HG03103 (cell line): ENCODE measurements around the gene SLC10A2.
A peak's percentile ranks its signal among the peaks of the same experiment; 100 is the strongest.

ENCODE experiments used
- ATAC-seq: cut with Tn5 transposase; IDR thresholded peaks from one replicate; pipeline ENCODE4 v1.9.1; 2021; ENCODE audit warnings: low read depth; ENCODE audit not compliant: unreplicated experiment

SLC10A2 gene

DNA sequence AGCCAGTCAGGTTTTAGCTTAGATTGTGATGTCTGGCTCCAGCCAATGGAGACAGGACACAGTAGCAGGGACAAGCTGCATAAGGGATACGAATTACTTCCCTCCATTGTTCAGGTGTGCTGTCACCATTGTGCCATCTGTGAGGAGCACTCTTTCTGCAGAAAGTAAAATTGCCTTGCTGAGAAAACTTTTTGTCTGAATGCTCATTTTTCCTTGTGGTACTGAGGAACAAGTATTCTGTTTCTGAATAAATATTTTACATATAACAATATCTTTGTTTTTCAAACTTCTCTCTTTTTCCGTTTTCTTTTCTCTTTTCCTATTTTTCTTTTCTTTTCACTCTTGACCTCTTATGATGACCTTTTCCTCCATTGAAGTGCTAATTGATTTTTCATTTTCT is 10.2 kb downstream of the SLC10A2 start:
- no peak for ATAC-seq

- ATAC-seq = no peak
These were observed 11.1 kb downstream of the SLC10A2 start for GRCh38 chr13:103055166-103055565.

DNA sequence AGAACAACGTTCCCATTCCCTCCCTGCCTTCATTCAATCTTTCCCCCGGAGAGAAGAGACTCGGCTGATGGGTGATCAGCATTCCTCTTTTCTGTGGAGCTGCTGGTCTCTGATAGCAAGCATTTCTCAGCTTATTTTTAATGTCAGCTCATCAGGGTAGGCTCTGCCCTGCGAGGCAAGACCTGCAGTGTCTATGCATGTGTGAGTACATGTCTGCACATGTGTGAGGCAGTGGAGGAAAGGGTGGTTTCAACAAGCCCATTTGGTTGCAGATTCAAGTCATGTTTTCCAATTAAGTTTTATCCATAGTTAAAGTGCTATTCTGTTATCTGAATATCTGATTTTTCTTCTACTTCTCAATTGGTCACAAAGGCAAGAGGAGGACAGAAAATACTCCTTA is 19.5 kb downstream of the SLC10A2 start:
- no peak for ATAC-seq

DNA sequence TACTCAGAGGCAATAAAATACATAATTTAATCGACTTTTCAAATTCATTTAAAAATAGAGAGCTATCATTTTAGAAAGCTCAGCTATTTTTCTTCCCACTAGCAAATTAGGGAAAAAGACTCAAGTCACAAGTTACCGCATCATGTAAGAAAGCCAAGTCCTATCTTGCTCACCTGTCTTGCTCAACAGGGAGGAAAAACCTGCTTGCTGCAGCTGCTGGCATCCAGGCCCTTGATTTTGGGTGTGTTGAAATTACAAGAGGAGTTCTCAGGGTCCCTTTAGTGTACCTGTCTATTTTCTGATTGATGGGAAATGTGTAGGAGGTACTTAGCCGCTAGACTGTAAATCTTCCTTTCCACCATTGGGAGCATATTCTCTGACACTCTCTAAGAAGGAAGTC is 22.2 kb downstream of the SLC10A2 start:
- ATAC-seq = no peak

- ATAC-seq = no peak
These were observed 26.2 kb downstream of the SLC10A2 start for GRCh38 chr13:103040006-103040405.

- no peak for ATAC-seq
These were observed 27.0 kb downstream of the SLC10A2 start for GRCh38 chr13:103039183-103039582.

GRCh38 chr13:103036268-103036667 is 29.9 kb downstream of the SLC10A2 start:
- ATAC-seq = no peak

- ATAC-seq = no peak
These were observed 32.2 kb downstream of the SLC10A2 start for GRCh38 chr13:103033999-103034398.

DNA sequence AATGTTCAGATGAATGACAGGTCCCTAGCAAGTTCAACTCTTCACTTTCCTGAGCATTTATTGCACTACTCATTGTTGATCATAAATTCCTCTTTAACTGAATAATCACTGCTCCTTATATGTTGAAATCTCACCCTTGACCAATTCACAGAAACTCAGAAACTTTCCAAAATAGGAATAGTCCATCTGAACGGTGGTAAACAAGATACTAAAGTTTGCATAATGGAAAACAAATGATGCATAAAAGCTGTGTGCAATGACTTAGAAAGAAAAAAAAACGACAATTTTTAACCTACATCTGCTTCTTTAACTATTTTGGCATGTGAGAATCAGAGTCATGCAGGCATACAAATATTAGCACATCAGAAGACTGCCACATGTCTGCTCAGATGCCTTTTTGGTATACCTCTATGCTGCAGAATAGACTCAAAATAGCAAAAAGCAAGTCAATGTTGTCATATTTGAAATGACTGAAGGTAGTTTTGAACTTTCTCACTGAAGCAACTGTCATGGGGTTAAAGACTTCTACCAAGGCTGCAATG is 34.8 kb downstream of the SLC10A2 start:
- peak; percentile 81 for ATAC-seq

DNA sequence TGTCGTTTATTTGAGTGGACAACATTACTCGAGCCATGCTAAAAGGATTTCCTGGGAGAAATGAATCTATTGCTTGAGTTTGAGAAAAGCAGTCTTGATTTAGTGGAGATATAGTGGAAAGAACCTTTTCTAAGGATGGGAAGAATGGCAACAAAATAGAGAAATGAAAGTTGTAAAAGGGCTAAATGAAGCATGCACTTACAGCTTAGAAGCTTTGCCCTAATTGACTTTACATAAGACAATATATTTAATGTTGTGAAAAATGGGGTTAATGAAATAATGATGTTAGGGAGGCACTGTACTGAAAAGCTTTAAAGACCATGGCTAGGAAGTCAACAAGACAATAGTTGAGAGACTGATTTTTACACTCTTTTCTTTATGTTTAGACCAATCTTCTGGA is 35.4 kb downstream of the SLC10A2 start:
- no peak for ATAC-seq

DNA sequence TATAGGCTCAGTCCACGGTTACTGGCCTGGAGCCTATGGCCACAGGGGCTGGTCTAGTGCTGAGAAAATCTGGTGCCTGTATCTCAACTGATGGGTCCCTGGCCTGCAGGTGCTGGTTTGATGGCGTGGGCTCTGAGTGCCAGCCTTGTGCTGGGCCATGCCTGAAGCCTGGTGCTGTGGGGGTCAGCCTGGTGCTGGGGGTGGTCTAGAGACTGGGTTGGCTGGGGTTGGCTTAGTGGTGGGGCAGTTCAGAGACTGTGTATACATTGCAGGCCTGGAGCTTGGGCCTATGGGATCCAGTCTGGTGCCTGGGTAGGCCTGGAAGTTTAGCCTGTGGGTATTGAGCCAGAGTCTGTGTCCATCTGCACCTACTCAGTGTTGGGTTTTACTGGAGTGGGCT is 36.4 kb downstream of the SLC10A2 start:
- ATAC-seq = no peak

DNA sequence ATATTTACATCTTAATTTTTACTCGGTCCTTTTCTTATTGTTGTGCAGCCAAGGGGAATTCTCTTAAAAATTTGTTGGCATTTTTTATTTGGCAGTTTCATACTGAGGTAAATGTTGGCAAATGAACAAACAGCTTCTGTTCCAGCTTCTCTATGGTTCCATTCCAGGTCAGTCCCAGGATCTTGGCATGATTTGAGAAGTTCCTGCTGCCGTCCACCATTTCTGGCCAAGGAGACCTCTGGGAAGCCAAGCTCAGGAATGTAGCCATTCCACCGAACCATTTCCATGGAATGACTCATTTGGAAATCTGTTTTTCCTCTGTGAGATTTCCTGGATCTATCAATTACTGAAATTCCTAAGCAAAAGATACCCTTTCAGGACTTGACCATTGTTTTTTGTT is 43.9 kb downstream of the SLC10A2 start:
- ATAC-seq = no peak

DNA sequence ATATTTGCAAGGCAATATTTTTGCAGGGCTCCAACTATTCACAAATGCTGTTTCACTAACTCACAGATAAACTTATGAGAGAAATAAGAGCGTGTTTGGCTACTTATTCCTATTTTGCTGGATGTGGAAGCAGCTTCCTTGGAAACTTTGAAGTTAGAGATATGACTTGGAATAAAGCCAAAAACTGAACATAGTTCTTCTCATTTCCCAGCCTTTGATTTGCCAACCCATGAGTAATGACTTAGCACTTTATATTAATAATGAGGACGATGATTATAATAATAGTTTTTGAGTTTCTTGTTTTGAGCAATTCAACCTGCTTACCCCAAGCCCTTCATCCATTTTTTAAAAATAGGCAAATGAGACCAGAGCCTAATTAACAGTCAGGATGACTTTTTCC is 47.7 kb downstream of the SLC10A2 start:
- ATAC-seq = no peak

DNA sequence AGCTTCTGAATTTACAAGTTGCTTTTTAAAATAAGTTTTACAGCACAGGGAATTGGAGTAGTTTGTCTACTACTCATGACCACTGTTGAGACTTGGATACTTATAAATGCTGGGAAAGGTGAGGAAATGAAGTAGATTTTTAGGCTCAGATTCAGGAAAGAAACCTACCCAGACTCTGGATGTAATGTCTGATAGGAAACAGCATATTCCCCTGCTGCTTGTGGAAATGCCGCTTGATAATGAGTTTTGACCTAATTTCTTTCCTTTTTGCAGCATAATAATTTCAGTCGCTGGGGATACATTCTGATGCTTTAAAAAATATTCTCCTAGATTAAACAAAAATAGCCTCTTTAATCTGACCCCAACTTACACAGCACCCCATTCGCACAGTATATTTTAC is 53.6 kb downstream of the SLC10A2 start:
- ATAC-seq = no peak

DNA sequence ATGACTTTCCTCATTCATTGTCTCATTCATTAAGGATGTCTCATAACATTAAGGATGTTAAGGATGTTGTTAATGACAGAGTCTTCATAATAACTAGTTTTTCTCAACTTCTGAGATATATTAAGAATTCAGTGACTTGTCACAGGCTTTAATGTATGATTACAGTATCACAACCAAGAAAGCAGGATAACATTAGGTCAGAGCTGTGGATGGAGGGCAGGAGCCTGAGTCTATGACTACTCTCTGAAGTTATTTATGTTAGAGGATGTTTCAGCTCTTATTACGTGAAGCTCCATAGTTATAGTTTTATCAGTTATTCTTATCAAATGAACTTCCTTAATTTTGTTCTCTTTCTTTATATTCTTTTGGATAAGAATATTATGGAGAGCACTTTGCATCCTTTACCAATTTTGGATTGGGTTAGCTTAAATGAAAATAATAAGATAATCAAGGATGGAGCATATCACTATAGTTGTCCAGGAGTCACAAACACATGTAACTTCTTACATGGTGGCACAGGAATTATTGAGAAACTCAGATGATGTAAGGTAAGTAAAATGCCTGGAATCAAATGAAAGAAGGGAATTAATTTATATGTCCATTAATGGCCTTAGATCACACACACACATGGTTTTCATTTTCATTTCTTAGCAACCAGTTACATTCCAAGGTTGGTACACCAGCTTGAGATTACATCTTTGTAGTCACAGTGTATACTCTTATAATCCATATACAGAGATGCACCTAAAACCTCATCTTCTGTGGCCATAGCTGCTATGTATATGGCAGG is 57.0 kb downstream of the SLC10A2 start:
- ATAC-seq = no peak

GRCh38 chr13:103007427-103007762 is 58.8 kb downstream of the SLC10A2 start:
- peak; percentile 21 for ATAC-seq

- peak; percentile 88 for ATAC-seq
These were observed 59.4 kb downstream of the SLC10A2 start for GRCh38 chr13:103006641-103007426.

GRCh38 chr13:103004661-103005345 is 61.4 kb downstream of the SLC10A2 start:
- no peak for ATAC-seq

DNA sequence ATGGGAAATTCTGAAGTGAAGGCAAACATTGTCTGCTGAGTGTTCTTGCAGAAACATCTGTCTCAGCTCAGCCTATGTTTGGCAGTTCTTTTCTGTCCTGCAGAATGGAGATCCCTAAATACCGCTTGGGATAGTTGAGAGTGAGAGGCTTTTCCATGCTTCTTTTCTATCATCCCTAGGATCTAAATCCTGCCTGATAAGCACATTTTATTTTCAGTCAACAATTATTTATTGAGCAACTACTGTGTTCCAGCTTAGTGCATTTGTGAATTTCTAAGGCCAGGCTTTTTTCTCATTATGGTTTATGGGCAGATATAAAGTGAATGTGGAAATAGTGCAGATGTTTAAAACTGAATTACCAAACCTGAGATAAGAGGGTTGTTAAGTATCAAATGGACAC is 62.6 kb downstream of the SLC10A2 start:
- ATAC-seq = no peak

- no peak for ATAC-seq
These were observed 63.9 kb downstream of the SLC10A2 start for GRCh38 chr13:103002279-103002678.

- no peak for ATAC-seq
These were observed 66.1 kb downstream of the SLC10A2 start for GRCh38 chr13:103000157-103000556.
